H1 (cell line): ENCODE data around the gene DLL4. TPM values are rescaled to one million over a fixed set of nuclear protein-coding genes. Genes with fewer than 3 reads are reported as not detected.
A peak's percentile ranks its signal among the peaks of the same experiment; 100 is the strongest.

ENCODE experiments used
- ATF2 ChIP-seq: IDR thresholded peaks from 2 replicates; pipeline ENCODE4 v1.6.1; 2012; ENCODE audit warnings: low read length, inconsistent platforms
- BRCA1 ChIP-seq: IDR thresholded peaks from 2 replicates; pipeline ENCODE4 v1.6.1; 2012; ENCODE audit warnings: low read depth, low read length, improper control_type of control experiment
- CHD1 ChIP-seq: IDR thresholded peaks from 2 replicates; pipeline ENCODE4 v1.6.1; 2012; ENCODE audit warnings: low read depth, low read length, improper control_type of control experiment
- EP300 ChIP-seq, 2 experiments: IDR thresholded peaks; 1 replicate in 1 of 2; 2 replicates in 1 of 2; pipeline ENCODE4 v1.6.1; 2011 to 2012; ENCODE audit warnings: low read depth in 2 of 2, low read length in 2 of 2, mild to moderate bottlenecking in 2 of 2, borderline replicate concordance in 1 of 2, inconsistent platforms in 1 of 2, moderate library complexity in 1 of 2
- HDAC2 ChIP-seq, 2 experiments: fragments of 300-600 bp in 1 of 2; sonication (generic) in 1 of 2; IDR thresholded peaks; 2 replicates each; pipeline ENCODE4 v1.6.1; 2011 to 2012; ENCODE audit warnings: low read depth in 2 of 2, low read length in 2 of 2, mild to moderate bottlenecking in 2 of 2, moderate library complexity in 2 of 2, borderline replicate concordance in 1 of 2, inconsistent platforms in 1 of 2
- JUND ChIP-seq: IDR thresholded peaks from 2 replicates; pipeline ENCODE4 v1.6.1; 2011; ENCODE audit warnings: mild to moderate bottlenecking, improper control_type of control experiment, low read length
- KDM1A ChIP-seq: fragments of 200-600, 300-600 bp; sonication (generic); IDR thresholded peaks from 2 replicates; pipeline ENCODE4 v1.7.1; 2016; ENCODE audit warnings: mild to moderate bottlenecking, low read length, borderline replicate concordance
- KDM4A ChIP-seq: IDR thresholded peaks from one replicate; pipeline ENCODE4 v1.7.1; 2012; ENCODE audit warnings: low read depth, mild to moderate bottlenecking, moderate library complexity, low read length, inconsistent platforms; ENCODE audit not compliant: severe bottlenecking
- KDM5A ChIP-seq: fragments of 200-600 bp; IDR thresholded peaks from 2 replicates; pipeline ENCODE4 v1.7.1; 2012; ENCODE audit warnings: mild to moderate bottlenecking, low read length, inconsistent platforms, mixed read lengths
- NANOG ChIP-seq: IDR thresholded peaks from 2 replicates; pipeline ENCODE4 v1.6.1; 2011; ENCODE audit warnings: low read length, low read depth, mild to moderate bottlenecking, inconsistent platforms; ENCODE audit not compliant: insufficient read depth, poor library complexity, severe bottlenecking
- POLR2AphosphoS5 ChIP-seq: IDR thresholded peaks from 2 replicates; pipeline ENCODE4 v1.6.1; 2011; ENCODE audit warnings: low read depth, low read length
- POU5F1 ChIP-seq: IDR thresholded peaks from 2 replicates; pipeline ENCODE4 v1.6.1; 2011; ENCODE audit warnings: low read depth, mild to moderate bottlenecking, low read length, moderate library complexity
- RAD21 ChIP-seq, 2 experiments: IDR thresholded peaks in 1 of 2; conservative IDR thresholded peaks in 1 of 2; 2 replicates each; pipeline ENCODE4 v1.6.1; 2011; ENCODE audit warnings: low read depth in 2 of 2, low read length in 2 of 2, improper control_type of control experiment in 1 of 2, inconsistent platforms in 1 of 2, mild to moderate bottlenecking in 1 of 2, moderate library complexity in 1 of 2
- RBBP5 ChIP-seq: IDR thresholded peaks from 2 replicates; pipeline ENCODE4 v1.7.1; 2012; ENCODE audit warnings: low read depth, mild to moderate bottlenecking, inconsistent platforms, low read length, moderate library complexity, borderline replicate concordance
- RXRA ChIP-seq: IDR thresholded peaks from 2 replicates; pipeline ENCODE4 v1.6.1; 2011; ENCODE audit warnings: low read depth, mild to moderate bottlenecking, low read length, moderate library complexity; ENCODE audit not compliant: insufficient read depth
- SAP30 ChIP-seq: fragments of 300-600 bp; sonication (generic); IDR thresholded peaks from 2 replicates; pipeline ENCODE4 v1.7.1; 2012; ENCODE audit warnings: low read length, moderate library complexity, mild to moderate bottlenecking, inconsistent platforms; ENCODE audit not compliant: insufficient read depth, insufficient replicate concordance
- SIN3A ChIP-seq, 2 experiments: IDR thresholded peaks in 1 of 2; conservative IDR thresholded peaks in 1 of 2; 2 replicates each; pipeline ENCODE4 v1.6.1; 2011 to 2012; ENCODE audit warnings: low read length in 2 of 2, improper control_type of control experiment in 1 of 2, low read depth in 1 of 2, mild to moderate bottlenecking in 1 of 2
- SP1 ChIP-seq: IDR thresholded peaks from 2 replicates; pipeline ENCODE4 v1.6.1; 2011; ENCODE audit warnings: low read depth, low read length
- TCF12 ChIP-seq: IDR thresholded peaks from 2 replicates; pipeline ENCODE4 v1.6.1; 2011; ENCODE audit warnings: low read depth, mild to moderate bottlenecking, low read length
- YY1 ChIP-seq: IDR thresholded peaks from 2 replicates; pipeline ENCODE4 v1.6.1; 2011; ENCODE audit warnings: low read depth, mild to moderate bottlenecking, low read length
- polyA plus RNA-seq, 7 experiments: library from polyadenylated mRNA; depleted of rRNA in 3 of 7; stranded (reverse) in 5 of 7; unstranded in 2 of 7; fragments of >200 nt in 5 of 7; fragments of 200-250 nt in 2 of 7; gene quantifications; 1 replicate in 5 of 7; 2 replicates in 1 of 7; 4 replicates in 1 of 7; pipeline versions ENCODE4 v1.2.1 to v1.2.3, GENCODE V29; 2011 to 2013; ENCODE audit warnings: missing spikeins in 2 of 7, mixed read lengths in 2 of 7
- total RNA-seq: library from RNA; stranded (reverse); fragmentation: NEBNext Ultra II Directional; extraction: Animal tissue kit (Norgen Biotek cat#: 25700); gene quantifications from 2 replicates; pipeline ENCODE4 v1.2.1, GENCODE V29; 2021

DLL4 gene
- total and polyA plus RNA-seq, 2 of the 8 experiments (the other 6 are each of a cell fraction or from before 2014, with no cell fraction given), result 0.23 to 0.60 TPM

- TF ChIP-seq RBBP5 (no peak), KDM5A (no peak), SP1 (no peak), NANOG (no peak), ATF2 (no peak), RAD21 (IDR thresholded peaks at IDR 0.05 in 1 of 2, conservative IDR thresholded peaks at IDR 0.05 in 1 of 2; ENCODE audit: low read depth in 2 of 2, low read length in 2 of 2) (peak; percentile 36 to 71; a peak in 3 of 4 replicates), RXRA (no peak), JUND (no peak), KDM4A (no peak), TCF12 (no peak), POU5F1 (no peak), CHD1 (no peak), KDM1A (no peak), YY1 (no peak), EP300 (IDR thresholded peaks at IDR 0.05; ENCODE audit: borderline replicate concordance in 1 of 2, low read depth in 2 of 2, low read length in 2 of 2) (0 out of 3 replicates have a peak, but pooled peaks of 1 of the 2 experiments have one; percentile 23), SIN3A (conservative IDR thresholded peaks at IDR 0.05 in 1 of 2, IDR thresholded peaks at IDR 0.05 in 1 of 2; ENCODE audit: low read depth in 1 of 2, low read length in 2 of 2) (0 out of 4 replicates have a peak, but pooled peaks have one; percentile 19 to 58), POLR2AphosphoS5 (no peak), HDAC2 (IDR thresholded peaks at IDR 0.05; ENCODE audit: borderline replicate concordance in 1 of 2, low read depth in 2 of 2, low read length in 2 of 2) (0 out of 4 replicates have a peak, but pooled peaks of 1 of the 2 experiments have one; percentile 64), BRCA1 (peak; percentile 59; the same call in 1 of the 2 replicates), SAP30 (no peak)
Observed at GRCh38 chr15:40941528-40942336, 12.6 kb downstream of the DLL4 start (continued).
